ENCODE measurements around the gene PLA2G4B. TPM values are rescaled to one million over a fixed set of nuclear protein-coding genes. Genes with fewer than 3 reads are reported as not detected.

The PLA2G4B gene
- total and polyA plus RNA-seq, 10 of the 15 experiments (the other 5 are each of a cell fraction or from before 2014, with no cell fraction given) = 0.22 to 6.6 (median 2.9) TPM

DNA sequence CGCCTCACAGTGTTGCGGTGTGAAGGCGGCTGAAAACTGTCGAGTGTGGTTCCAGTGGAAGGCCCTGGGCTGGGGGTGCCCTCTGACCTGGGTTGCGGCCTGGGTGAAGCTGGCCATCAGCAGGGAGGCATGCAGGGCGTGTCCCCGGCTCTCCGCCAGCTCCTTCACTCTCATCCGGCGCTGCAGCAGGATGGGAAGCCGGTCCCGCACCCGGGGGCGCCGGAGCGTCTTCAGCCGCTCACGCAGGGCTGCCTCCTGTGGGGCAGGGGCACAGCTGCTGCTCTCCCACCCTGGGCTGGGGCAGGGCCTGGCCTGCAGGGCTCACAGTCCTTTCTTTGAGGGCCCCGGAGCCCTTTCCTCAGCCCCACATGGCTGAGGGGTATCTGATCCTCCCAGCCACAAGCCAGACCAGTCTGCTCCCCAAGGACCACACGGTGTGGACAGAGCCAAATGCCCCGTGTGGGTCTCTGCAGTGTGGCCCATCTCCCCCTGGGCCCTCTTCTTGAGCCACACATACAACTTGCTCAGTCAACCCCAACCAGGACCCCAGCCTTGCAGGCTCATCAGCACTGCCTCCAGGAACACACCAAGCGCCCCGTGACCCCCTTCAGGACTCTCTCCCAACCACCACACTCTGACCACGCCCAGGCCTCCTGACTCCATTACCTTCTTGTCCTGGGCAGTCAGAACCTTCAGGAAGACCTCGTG lies 28.4 kb downstream of the PLA2G4B start:
- intact Hi-C loops (cut with micrococcal nuclease; ENCODE audit: unreplicated experiment) = no loop called here
- in situ Hi-C loops (cut with MboI) = no loop called here
- no peak for ATAC-seq

DNA sequence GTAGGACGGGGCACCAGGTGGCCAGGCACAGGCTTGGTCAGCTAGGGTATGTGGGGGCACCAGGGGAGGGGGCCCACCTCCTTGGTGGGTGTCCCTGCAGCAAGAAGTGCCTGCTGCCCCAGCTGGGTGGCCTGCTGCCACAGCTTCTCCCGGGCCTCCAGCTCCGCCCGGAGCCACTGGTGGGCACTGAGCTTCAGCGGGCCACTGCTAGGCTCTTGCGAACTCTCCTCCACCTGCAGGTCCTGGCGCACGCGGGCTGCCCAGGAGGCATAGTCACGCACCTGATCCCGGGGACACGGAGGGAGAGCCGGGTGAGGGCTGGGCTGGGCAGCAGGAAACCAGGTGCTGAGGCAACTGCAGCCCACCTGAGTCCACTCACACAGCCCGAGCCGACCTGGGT lies 29.7 kb downstream of the PLA2G4B start:
- FAIRE-seq (no peak), DNase-seq (ENCODE audit: low read depth, low spot score) (no peak), ATAC-seq (no peak)
- H3K27ac ChIP-seq (ENCODE audit: control insufficient read depth, insufficient read depth) = no peak overlapping the region
- BruUV-seq (replicated peaks) = no TSS peak
- H3K27me3 ChIP-seq (replicated peaks in 1 of 2; ENCODE audit: control insufficient read depth in 2 of 2, insufficient read depth in 2 of 2, low read length in 1 of 2) = no peaks in the 10 kb centered on the region; a peak in 1 of 4 replicates
- H3K4me3 ChIP-seq = no peak overlapping the region
- H3K36me3 ChIP-seq (ENCODE audit: control insufficient read depth in 2 of 2, insufficient read depth in 2 of 2, low read length in 1 of 2) = no peaks in the 10 kb centered on the region
- no peaks in the 10 kb centered on the region for H3K4me1 ChIP-seq (ENCODE audit: control insufficient read depth, insufficient read depth, low read length)
- CTCF ChIA-PET = no interaction called here
- POLR2A ChIA-PET = no interaction called here
- no peak overlapping the region for H2AFZ ChIP-seq (ENCODE audit: control insufficient read depth, low read depth, low read length)
- in situ Hi-C loops (cut with MboI) = no loop called here
- no peak overlapping the region for H3K4me2 ChIP-seq (ENCODE audit: control insufficient read depth, insufficient read depth)
- RAD21 ChIA-PET (ENCODE audit: unreplicated experiment) = no interaction called here
- no peaks in the 10 kb centered on the region for H3K79me2 ChIP-seq (ENCODE audit: control insufficient read depth, insufficient read depth, low read length)
- H3K9me3 ChIP-seq (replicated peaks; ENCODE audit: control insufficient read depth, insufficient read depth, low read length) = no peaks in the 10 kb centered on the region
- SMC1A ChIA-PET (ENCODE audit: uncharacterized antibody, unreplicated experiment) = no interaction called here
- H3K9ac ChIP-seq (ENCODE audit: control insufficient read depth, insufficient read depth, low read length) = no peak overlapping the region
- intact Hi-C loops (cut with micrococcal nuclease; ENCODE audit: unreplicated experiment) = no loop called here
- no peaks in the 10 kb centered on the region for H4K20me1 ChIP-seq (ENCODE audit: control insufficient read depth, insufficient read depth)
- no peak for TF ChIP-seq KDM1A (IDR thresholded peaks at IDR 0.05; ENCODE audit: borderline replicate concordance)
- TF ChIP-seq WRNIP1 (IDR thresholded peaks at IDR 0.05; ENCODE audit: borderline replicate concordance, low read depth, low read length) = no peak
- TF ChIP-seq POLR2A (IDR thresholded peaks at IDR 0.05; ENCODE audit: low read depth, low read length) = no peak
- no peak for TF ChIP-seq SIX5 (IDR thresholded peaks at IDR 0.05; ENCODE audit: low read depth, low read length, severe bottlenecking)
- TF ChIP-seq ZBED1 (IDR thresholded peaks at IDR 0.05; ENCODE audit: borderline replicate concordance) = no peak
- 65% methylated on average over 15 of the region's 15 CpGs for WGBS (ENCODE audit: insufficient coverage, insufficient replicate concordance, low lambda C conversion rate, missing lambda C conversion rate)

More for the DNA sequence above, 28.4 kb downstream of the PLA2G4B start:
- Histone ChIP-seq H3K27ac (ENCODE audit: control insufficient read depth, insufficient read depth) (no peak overlapping the region), H3K36me3 (ENCODE audit: control insufficient read depth in 2 of 2, insufficient read depth in 2 of 2, low read length in 1 of 2) (no peaks in the 10 kb centered on the region), H3K9ac (ENCODE audit: control insufficient read depth, insufficient read depth, low read length) (no peak overlapping the region), H3K27me3 (replicated peaks in 1 of 2; ENCODE audit: control insufficient read depth in 2 of 2, insufficient read depth in 2 of 2, low read length in 1 of 2) (no peaks in the 10 kb centered on the region; a peak in 1 of 4 replicates), H4K20me1 (ENCODE audit: control insufficient read depth, insufficient read depth) (no peaks in the 10 kb centered on the region), H3K79me2 (ENCODE audit: control insufficient read depth, insufficient read depth, low read length) (no peaks in the 10 kb centered on the region), H3K4me1 (ENCODE audit: control insufficient read depth, insufficient read depth, low read length) (no peaks in the 10 kb centered on the region), H3K4me2 (ENCODE audit: control insufficient read depth, insufficient read depth) (no peak overlapping the region), H3K4me3 (no peak overlapping the region), H3K9me3 (replicated peaks; ENCODE audit: control insufficient read depth, insufficient read depth, low read length) (no peaks in the 10 kb centered on the region), H2AFZ (ENCODE audit: control insufficient read depth, low read depth, low read length) (no peak overlapping the region)
- RAD21 ChIA-PET (ENCODE audit: unreplicated experiment) = no interaction called here
- no peak for FAIRE-seq
- SMC1A ChIA-PET (ENCODE audit: uncharacterized antibody, unreplicated experiment) = no interaction called here
- CTCF ChIA-PET = no interaction called here
- no peak for TF ChIP-seq FOXK2 (IDR thresholded peaks at IDR 0.05)
- TF ChIP-seq MLLT1 (IDR thresholded peaks at IDR 0.05) = no peak
- no peak for TF ChIP-seq ZNF217 (IDR thresholded peaks at IDR 0.05)
- WGBS (ENCODE audit: insufficient coverage, insufficient replicate concordance, low lambda C conversion rate, missing lambda C conversion rate) = 41% methylated on average over 21 of the region's 25 CpGs
- DNase-seq (ENCODE audit: low read depth, low spot score) = no peak
- POLR2A ChIA-PET = no interaction called here
- no TSS peak for BruUV-seq (replicated peaks)

All from GM12878 (cell line).